CD4-positive, alpha-beta T cell (primary cell): Measurements from ENCODE around the gene ZBTB43. TPM values are rescaled to one million over a fixed set of nuclear protein-coding genes. Genes with fewer than 3 reads are reported as not detected.

Experiments
- ATAC-seq: fragments of 200-7000 bp; cut with Tn5 transposase; one replicate; pipeline ENCODE4 v1.10.0; 2022; ENCODE audit warnings: mild to moderate bottlenecking; ENCODE audit not compliant: poor library complexity
- CTCF ChIA-PET: fragments of 350-600 bp; sonication (Branson Sonifier 250); formaldehyde crosslinking; loops from one replicate; lab custom pipeline; 2021; ENCODE audit warnings: antibody characterized with exemption, inconsistent platforms; lab: Charles Lee
- POLR2A ChIA-PET: fragments of 350-600 bp; sonication (Branson Sonifier 250); formaldehyde crosslinking; loops from one replicate; lab custom pipeline; 2021; ENCODE audit warnings: antibody characterized with exemption, inconsistent platforms; lab: Charles Lee
- DNase-seq, 14 experiments: peaks; one replicate each; pipeline ENCODE4 v3.0.0-alpha.2; 2013 to 2020; ENCODE audit warnings: mixed read lengths in 2 of 14
- H3K27ac ChIP-seq, 2 donors: one replicate each; pipeline versions ENCODE4 v1.5.1 to v1.7.0; 2013; ENCODE audit warnings: low read length in 2 of 2, low read depth in 1 of 2, mild to moderate bottlenecking in 1 of 2
- H3K27me3 ChIP-seq, 2 experiments: 1 replicate in 1 of 2; 2 replicates in 1 of 2; pipeline versions ENCODE4 v1.6.1 to v1.7.0; 2013; ENCODE audit warnings: low read length in 2 of 2, control low read depth in 1 of 2, mild to moderate bottlenecking in 1 of 2, moderate library complexity in 1 of 2; ENCODE audit not compliant: insufficient read depth in 2 of 2, control insufficient read depth in 1 of 2
- H3K36me3 ChIP-seq: one replicate; pipeline ENCODE4 v1.6.1; 2013; ENCODE audit warnings: low read length, control low read depth; ENCODE audit not compliant: insufficient read depth
- H3K4me1 ChIP-seq: one replicate; pipeline ENCODE4 v1.6.1; 2013; ENCODE audit warnings: low read length, control low read depth; ENCODE audit not compliant: insufficient read depth
- H3K4me3 ChIP-seq: one replicate; pipeline ENCODE4 v1.5.1; 2013; ENCODE audit warnings: mild to moderate bottlenecking, low read length, moderate library complexity
- H3K9me3 ChIP-seq, 2 experiments: 1 replicate in 1 of 2; 2 replicates in 1 of 2; pipeline versions ENCODE4 v1.6.1 to v1.7.0; 2013; ENCODE audit warnings: low read length in 2 of 2, mild to moderate bottlenecking in 2 of 2, control low read depth in 1 of 2, moderate library complexity in 1 of 2; ENCODE audit not compliant: control insufficient read depth in 1 of 2, insufficient read depth in 1 of 2
- H3K27ac Mint-ChIP-seq: one replicate; pipeline ENCODE4 v1.8.0; 2020; ENCODE audit warnings: mixed read lengths
- H3K27me3 Mint-ChIP-seq: one replicate; pipeline ENCODE4 v1.8.0; 2021; ENCODE audit warnings: mixed read lengths
- H3K36me3 Mint-ChIP-seq: one replicate; pipeline ENCODE4 v1.8.0; 2021; ENCODE audit warnings: low read depth, mixed read lengths
- H3K4me1 Mint-ChIP-seq: one replicate; pipeline ENCODE4 v1.8.0; 2021; ENCODE audit warnings: low read depth, mixed read lengths
- H3K4me3 Mint-ChIP-seq: one replicate; pipeline ENCODE4 v1.8.0; 2020; ENCODE audit warnings: mild to moderate bottlenecking, mixed read lengths
- H3K9me3 Mint-ChIP-seq: one replicate; pipeline ENCODE4 v1.8.0; 2020; ENCODE audit warnings: mixed read lengths
- intact Hi-C, 2 experiments: fragments of 100-400 bp; cut with DNase I in 1 of 2; cut with micrococcal nuclease in 1 of 2; formaldehyde crosslinking; loops; one replicate each; pipeline versions ENCODE4 v1.15.1 to v1.9.0; 2023 to 2025; cut with DNase I, micrococcal nuclease
- total RNA-seq, 174 experiments: library from RNA in 2 of 174; stranded (reverse) in 2 of 174; gene quantifications; one replicate each; pipeline ENCODE4 v1.2.3 and lab custom pipeline; 2021 to 2026
- TF ChIP-seq, protein P1 (sequence below): fragments of 200-600 bp; IDR thresholded peaks from one replicate; pipeline ENCODE4 v1.8.0; 2022; ENCODE audit warnings: antibody characterized with exemption, mild to moderate bottlenecking

The ZBTB43 gene
- total RNA-seq, 2 experiments from 2014 or later = 47.7 to 50.8 TPM

- no peaks in the 10 kb centered on the region for H3K4me1 Mint-ChIP-seq
- Histone ChIP-seq H3K4me1 (no peaks in the 10 kb centered on the region), H3K4me3 (no peak overlapping the region), H3K27me3 (no peaks in the 10 kb centered on the region), H3K36me3 (no peaks in the 10 kb centered on the region), H3K9me3 (no peaks in the 10 kb centered on the region), H3K27ac (no peak overlapping the region)
- DNase-seq = no peak
- ChIA-PET CTCF (interaction anchor here (1.1 kb wide), 1 partner anchor 57 kb away, joined by 3 read pairs; no protein-coding TSS in a partner anchor), POLR2A (interaction anchor here (1.5 kb wide), 1 partner anchor 40 kb away, joined by 7 read pairs; no protein-coding TSS in a partner anchor)
- H3K27me3 Mint-ChIP-seq = no peaks in the 10 kb centered on the region
- TF ChIP-seq, protein P1, sequence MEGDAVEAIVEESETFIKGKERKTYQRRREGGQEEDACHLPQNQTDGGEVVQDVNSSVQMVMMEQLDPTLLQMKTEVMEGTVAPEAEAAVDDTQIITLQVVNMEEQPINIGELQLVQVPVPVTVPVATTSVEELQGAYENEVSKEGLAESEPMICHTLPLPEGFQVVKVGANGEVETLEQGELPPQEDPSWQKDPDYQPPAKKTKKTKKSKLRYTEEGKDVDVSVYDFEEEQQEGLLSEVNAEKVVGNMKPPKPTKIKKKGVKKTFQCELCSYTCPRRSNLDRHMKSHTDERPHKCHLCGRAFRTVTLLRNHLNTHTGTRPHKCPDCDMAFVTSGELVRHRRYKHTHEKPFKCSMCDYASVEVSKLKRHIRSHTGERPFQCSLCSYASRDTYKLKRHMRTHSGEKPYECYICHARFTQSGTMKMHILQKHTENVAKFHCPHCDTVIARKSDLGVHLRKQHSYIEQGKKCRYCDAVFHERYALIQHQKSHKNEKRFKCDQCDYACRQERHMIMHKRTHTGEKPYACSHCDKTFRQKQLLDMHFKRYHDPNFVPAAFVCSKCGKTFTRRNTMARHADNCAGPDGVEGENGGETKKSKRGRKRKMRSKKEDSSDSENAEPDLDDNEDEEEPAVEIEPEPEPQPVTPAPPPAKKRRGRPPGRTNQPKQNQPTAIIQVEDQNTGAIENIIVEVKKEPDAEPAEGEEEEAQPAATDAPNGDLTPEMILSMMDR = no peak
- H3K27ac Mint-ChIP-seq = no peak overlapping the region
- no peak for ATAC-seq
- H3K36me3 Mint-ChIP-seq = no peaks in the 10 kb centered on the region
- intact Hi-C loops = no loop called here
- no peak overlapping the region for H3K4me3 Mint-ChIP-seq
- no peaks in the 10 kb centered on the region for H3K9me3 Mint-ChIP-seq
Measured at GRCh38 chr9:126763130-126763764, 41.6 kb upstream of the ZBTB43 start.

DNA sequence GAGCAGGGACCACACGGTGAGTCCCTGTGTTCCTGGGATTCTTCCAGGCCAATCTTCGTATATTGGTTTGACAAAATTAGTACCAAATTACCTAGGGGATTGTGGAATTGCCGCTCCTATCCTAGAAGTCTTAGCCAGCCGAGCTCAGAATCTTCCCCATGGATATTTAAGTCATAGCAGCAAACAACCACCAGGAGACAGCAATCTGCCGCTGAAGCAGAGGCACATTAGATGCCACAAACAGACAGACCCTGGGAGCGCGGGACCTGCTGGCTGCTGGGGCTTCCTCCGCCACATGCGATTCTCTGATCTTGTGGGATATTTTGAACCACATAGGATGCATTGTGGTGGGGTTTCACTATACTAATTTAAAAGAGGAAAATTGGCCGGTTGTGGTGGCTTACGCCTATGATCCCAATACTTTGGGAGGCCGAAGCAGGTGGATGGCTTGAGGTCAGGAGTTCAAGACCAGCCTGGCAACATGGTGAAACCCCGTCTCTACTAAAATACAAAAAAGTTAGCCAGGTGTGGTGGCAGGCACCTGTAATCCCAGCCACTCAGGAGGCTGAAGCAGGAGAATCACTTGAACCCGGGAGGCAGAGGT is 31.7 kb upstream of the ZBTB43 start:
- no peak overlapping the region for H3K27ac ChIP-seq
- no peaks in the 10 kb centered on the region for H3K9me3 Mint-ChIP-seq
- H3K4me3 Mint-ChIP-seq = no peak overlapping the region
- DNase-seq (peak in 2 of 14 experiments; percentile 21 to 33), ATAC-seq (no peak)
- intact Hi-C loops = no loop called here
- peaks cover 25% of the 10 kb centered on the region for H3K27me3 Mint-ChIP-seq
- peaks cover 0 to 5% of the 10 kb centered on the region in 2 experiments for H3K9me3 ChIP-seq
- no peak overlapping the region for H3K4me3 ChIP-seq
- CTCF ChIA-PET = interaction anchor here (1.2 to 5.1 kb wide), 2 partner anchors 63 to 67 kb away, joined by 5 to 31 read pairs; no protein-coding TSS in a partner anchor
- no peaks in the 10 kb centered on the region for H3K4me1 Mint-ChIP-seq
- H3K36me3 ChIP-seq = no peaks in the 10 kb centered on the region
- POLR2A ChIA-PET = no interaction called here
- H3K4me1 ChIP-seq = no peaks in the 10 kb centered on the region
- H3K27ac Mint-ChIP-seq = no peak overlapping the region
- H3K36me3 Mint-ChIP-seq = no peaks in the 10 kb centered on the region
- TF ChIP-seq, protein P1 = peak; percentile 38
- H3K27me3 ChIP-seq = peaks cover 5 to 6% of the 10 kb centered on the region in 2 experiments

GRCh38 chr9:126775926-126776325 is 28.9 kb upstream of the ZBTB43 start:
- Histone ChIP-seq H3K4me1 (no peaks in the 10 kb centered on the region), H3K36me3 (no peaks in the 10 kb centered on the region), H3K4me3 (no peak overlapping the region), H3K27ac (no peak overlapping the region), H3K9me3 (no peaks in the 10 kb centered on the region), H3K27me3 (peaks cover 8 to 10% of the 10 kb centered on the region in 2 experiments)
- Mint-ChIP-seq H3K36me3 (no peaks in the 10 kb centered on the region), H3K4me1 (no peaks in the 10 kb centered on the region), H3K9me3 (no peaks in the 10 kb centered on the region), H3K27ac (no peak overlapping the region), H3K27me3 (peaks cover 37% of the 10 kb centered on the region), H3K4me3 (no peak overlapping the region)
- TF ChIP-seq, protein P1 = no peak
- CTCF ChIA-PET = interaction anchor here (6.7 kb wide), 1 partner anchor 71 kb away, joined by 157 read pairs; no protein-coding TSS in a partner anchor
- DNase-seq (no peak), ATAC-seq (no peak)
- intact Hi-C loops = no loop called here
- POLR2A ChIA-PET = no interaction called here
